ENCODE data around the gene SLC4A1.

DNA sequence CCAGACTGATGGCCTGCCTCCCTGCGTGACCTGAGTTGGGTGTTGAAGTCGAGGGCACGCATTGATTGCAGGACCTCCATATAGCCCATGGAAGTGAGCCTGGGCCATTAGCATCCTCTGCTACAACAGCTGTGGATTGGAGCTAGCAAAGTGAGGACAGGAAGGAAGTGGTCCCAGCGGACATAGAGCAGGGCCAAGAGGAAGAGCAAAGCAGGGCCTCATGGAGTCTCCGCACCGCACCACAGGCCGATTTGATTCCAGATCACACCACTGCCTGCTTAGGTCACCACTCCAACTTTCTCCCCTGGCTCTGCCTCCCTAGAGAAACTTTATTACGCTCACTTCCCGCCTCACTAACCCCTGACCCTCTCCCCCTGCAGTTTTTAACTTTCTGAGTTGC is 37.8 kb downstream of the SLC4A1 start:
- TF ChIP-seq CTCF (IDR thresholded peaks at IDR 0.05) (no peak), POLR2A (IDR thresholded peaks at IDR 0.05) (no peak)

Measured in right lobe of liver (tissue), 4 donors.